Measurements from ENCODE around the gene TOR1B. TPM values are rescaled to one million over a fixed set of nuclear protein-coding genes. Genes with fewer than 3 reads are reported as not detected.

The TOR1B gene
- total and polyA plus RNA-seq, 5 donors from 2014 or later, result 11.6 to 27.2 (median 15.3) TPM

DNA sequence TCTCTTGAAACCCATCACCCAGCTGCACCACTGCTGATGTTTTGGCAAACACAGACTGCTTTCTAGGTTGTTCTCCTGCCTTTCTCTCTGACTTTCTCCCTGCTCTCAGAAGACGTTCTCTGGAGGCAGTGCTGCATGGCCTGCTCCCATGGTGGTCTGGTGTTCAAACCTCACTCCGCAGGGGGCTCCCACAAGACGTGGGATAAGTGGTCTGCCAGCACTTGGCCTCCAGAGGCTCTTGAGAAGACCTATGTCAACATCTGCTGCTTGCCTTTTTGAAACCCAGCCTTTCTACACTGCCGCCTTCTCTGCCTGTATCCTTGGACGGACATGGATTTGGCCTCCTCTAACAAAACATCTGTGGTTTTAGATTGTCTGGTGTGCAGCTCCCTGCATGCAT, 48.8 kb downstream of the TOR1B start:
- H3K27me3 Mint-ChIP-seq, result no peaks in the 10 kb centered on the region
- Histone ChIP-seq H3K36me3 (ENCODE audit: control insufficient read depth, insufficient read depth, low read length) (peaks cover 79% of the 10 kb centered on the region), H3K4me1 (ENCODE audit: control insufficient read depth, insufficient read depth, low read length, poor library complexity, severe bottlenecking) (peaks cover 5% of the 10 kb centered on the region), H3K4me3 (ENCODE audit: low read depth, low read length) (no peak overlapping the region), H3K27me3 (ENCODE audit: control insufficient read depth, insufficient read depth, low read length) (no peaks in the 10 kb centered on the region), H3K9me3 (ENCODE audit: control insufficient read depth in 2 of 2, low read length in 2 of 2) (no peaks in the 10 kb centered on the region), H3K27ac (ENCODE audit: insufficient read depth, low read length, poor library complexity, severe bottlenecking) (no peak overlapping the region)
- no peaks in the 10 kb centered on the region for H3K9me3 Mint-ChIP-seq
- ATAC-seq (ENCODE audit: low read depth in 2 of 2) (no peak), DNase-seq (no peak)
- peak overlapping the region in 2 of 3 donors; percentile 23 to 52 for H3K27ac Mint-ChIP-seq
- no peak overlapping the region for H3K4me3 Mint-ChIP-seq
- H3K36me3 Mint-ChIP-seq, result peaks cover 53% of the 10 kb centered on the region
- H3K4me1 Mint-ChIP-seq, result peaks cover 4 to 53% (median 16%) of the 10 kb centered on the region in 4 donors

DNA sequence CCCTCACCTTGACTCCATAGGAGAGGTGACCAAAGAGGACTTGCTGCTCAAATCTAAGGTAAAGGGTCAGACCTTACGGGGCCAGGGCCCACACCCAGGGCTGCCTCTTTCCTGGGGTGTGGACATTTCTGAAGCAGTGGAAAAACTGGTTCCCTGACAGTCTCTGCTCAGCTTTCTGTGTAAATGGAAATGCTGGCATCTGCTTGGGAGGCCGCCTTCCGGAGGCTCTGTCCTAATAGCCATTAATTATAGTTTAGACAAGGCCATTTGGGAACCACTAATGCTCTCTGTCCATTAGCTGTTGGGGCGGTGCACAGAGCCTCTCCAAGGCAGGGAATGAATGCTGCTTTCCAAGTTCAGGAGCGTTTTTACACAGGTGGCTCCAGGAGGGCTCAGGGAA, 49.6 kb downstream of the TOR1B start:
- peaks cover 4 to 49% (median 15%) of the 10 kb centered on the region in 4 donors for H3K4me1 Mint-ChIP-seq
- H3K36me3 ChIP-seq (ENCODE audit: control insufficient read depth, insufficient read depth, low read length), result peaks cover 85% of the 10 kb centered on the region
- no peak for DNase-seq

DNA sequence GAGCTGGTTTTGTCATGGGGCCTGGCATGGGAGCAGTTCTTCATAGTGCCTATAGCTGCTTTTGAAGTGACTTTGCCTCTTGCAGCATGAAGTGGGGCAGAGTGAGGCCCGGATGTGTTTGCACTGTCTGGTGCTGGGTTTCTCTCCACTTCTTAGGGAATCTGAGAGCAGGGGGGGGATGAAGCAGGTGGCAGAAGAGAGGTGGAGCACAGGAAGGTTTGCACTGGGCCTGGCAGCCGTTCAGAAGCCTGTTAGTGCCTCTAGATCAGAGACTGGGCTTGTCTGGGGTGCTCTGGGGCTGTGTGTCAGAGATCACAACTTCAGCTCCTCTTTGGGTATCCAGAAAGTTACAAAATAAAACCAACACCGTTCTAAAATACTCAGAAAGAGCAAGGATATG, 50.6 kb downstream of the TOR1B start:
- H3K36me3 Mint-ChIP-seq, result peaks cover 59% of the 10 kb centered on the region
- H3K27me3 Mint-ChIP-seq, result no peaks in the 10 kb centered on the region
- ATAC-seq (ENCODE audit: low read depth in 2 of 2) (no peak), DNase-seq (no peak)
- peak overlapping the region in 2 of 3 donors; percentile 47 to 62 for H3K27ac Mint-ChIP-seq
- Histone ChIP-seq H3K27ac (ENCODE audit: insufficient read depth, low read length, poor library complexity, severe bottlenecking) (no peak overlapping the region), H3K4me3 (ENCODE audit: low read depth, low read length) (no peak overlapping the region), H3K36me3 (ENCODE audit: control insufficient read depth, insufficient read depth, low read length) (peaks cover 92% of the 10 kb centered on the region), H3K9me3 (ENCODE audit: control insufficient read depth in 2 of 2, low read length in 2 of 2) (no peaks in the 10 kb centered on the region), H3K4me1 (ENCODE audit: control insufficient read depth, insufficient read depth, low read length, poor library complexity, severe bottlenecking) (peaks cover 5% of the 10 kb centered on the region), H3K27me3 (ENCODE audit: control insufficient read depth, insufficient read depth, low read length) (no peaks in the 10 kb centered on the region)
- H3K9me3 Mint-ChIP-seq, result no peaks in the 10 kb centered on the region
- H3K4me1 Mint-ChIP-seq, result peaks cover 4 to 41% (median 10%) of the 10 kb centered on the region in 4 donors
- no peak overlapping the region for H3K4me3 Mint-ChIP-seq

More for the DNA sequence above, 49.6 kb downstream of the TOR1B start:
- peaks cover 53% of the 10 kb centered on the region for H3K36me3 Mint-ChIP-seq
- Histone ChIP-seq H3K27ac (ENCODE audit: insufficient read depth, low read length, poor library complexity, severe bottlenecking) (no peak overlapping the region), H3K9me3 (ENCODE audit: control insufficient read depth in 2 of 2, low read length in 2 of 2) (no peaks in the 10 kb centered on the region), H3K4me1 (ENCODE audit: control insufficient read depth, insufficient read depth, low read length, poor library complexity, severe bottlenecking) (peaks cover 5% of the 10 kb centered on the region), H3K4me3 (ENCODE audit: low read depth, low read length) (no peak overlapping the region), H3K27me3 (ENCODE audit: control insufficient read depth, insufficient read depth, low read length) (no peaks in the 10 kb centered on the region)
- peak overlapping the region in 1 of 3 donors; percentile 23 for H3K27ac Mint-ChIP-seq
- no peak for ATAC-seq (ENCODE audit: low read depth in 2 of 2)
- no peaks in the 10 kb centered on the region for H3K27me3 Mint-ChIP-seq
- no peak overlapping the region for H3K4me3 Mint-ChIP-seq
- H3K9me3 Mint-ChIP-seq, result no peaks in the 10 kb centered on the region

DNA sequence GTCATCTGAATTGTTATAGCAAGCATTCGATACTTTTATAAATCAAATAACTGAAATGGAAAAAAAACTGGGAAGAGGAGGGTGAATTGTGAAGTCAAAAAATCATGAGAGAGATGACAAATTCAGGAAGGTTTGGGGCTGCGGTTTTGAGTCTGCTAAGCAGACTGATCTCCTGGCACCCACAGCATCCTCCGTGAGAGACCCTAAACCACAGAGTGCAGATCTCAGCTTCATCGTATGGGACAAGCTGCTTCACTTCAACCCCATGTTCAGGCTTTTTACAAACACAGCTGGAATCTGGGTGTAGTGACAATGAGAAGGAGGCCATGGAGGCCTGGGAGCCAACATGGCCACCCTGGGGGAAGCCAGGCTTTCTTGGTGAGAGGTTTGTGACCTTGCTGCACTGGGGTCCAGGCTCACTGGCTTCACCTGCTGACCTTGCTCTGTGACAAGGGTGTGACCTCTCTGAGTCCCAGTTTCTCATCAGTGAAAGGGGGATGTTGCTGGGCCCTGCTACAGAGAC, 51.7 kb downstream of the TOR1B start:
- peaks cover 5% of the 10 kb centered on the region for H3K4me1 ChIP-seq (ENCODE audit: control insufficient read depth, insufficient read depth, low read length, poor library complexity, severe bottlenecking)
- Mint-ChIP-seq H3K4me1 (peaks cover 4 to 38% (median 10%) of the 10 kb centered on the region in 4 donors), H3K27ac (peak overlapping the region; percentile 33 to 83 (median 47)), H3K4me3 (peak overlapping the region in 1 of 4 donors; percentile 33), H3K9me3 (no peaks in the 10 kb centered on the region), H3K27me3 (no peaks in the 10 kb centered on the region), H3K36me3 (peaks cover 60% of the 10 kb centered on the region)
- ATAC-seq (ENCODE audit: low read depth in 2 of 2), result no peak
- H3K27me3 ChIP-seq (ENCODE audit: control insufficient read depth, insufficient read depth, low read length), result no peaks in the 10 kb centered on the region
- DNase-seq, result no peak
- H3K4me3 ChIP-seq (ENCODE audit: low read depth, low read length), result no peak overlapping the region
- no peaks in the 10 kb centered on the region for H3K9me3 ChIP-seq (ENCODE audit: control insufficient read depth in 2 of 2, low read length in 2 of 2)
- peaks cover 88% of the 10 kb centered on the region for H3K36me3 ChIP-seq (ENCODE audit: control insufficient read depth, insufficient read depth, low read length)
- H3K27ac ChIP-seq (ENCODE audit: insufficient read depth, low read length, poor library complexity, severe bottlenecking), result no peak overlapping the region

DNA sequence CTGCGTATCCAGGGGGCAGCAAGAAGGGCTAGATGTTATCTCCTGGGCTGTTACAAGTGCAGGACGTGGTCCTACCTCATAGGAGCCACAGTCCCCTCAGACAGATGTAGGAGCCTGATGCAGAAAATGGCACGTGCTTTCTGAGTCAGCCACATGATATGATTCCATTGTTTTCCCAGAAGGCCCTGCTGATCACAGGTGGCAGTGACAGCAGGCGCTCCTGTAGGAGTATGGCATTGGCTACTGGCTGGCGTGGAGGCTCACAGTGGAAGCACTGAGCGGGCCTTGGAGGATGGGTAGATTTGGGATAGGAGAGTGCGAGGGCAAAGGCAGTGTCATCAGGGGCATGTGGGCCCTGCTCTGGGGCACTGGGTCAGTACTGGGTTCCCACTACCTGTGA, 54.2 kb downstream of the TOR1B start:
- Mint-ChIP-seq H3K9me3 (no peaks in the 10 kb centered on the region), H3K4me3 (no peak overlapping the region), H3K4me1 (peaks cover 4 to 46% (median 19%) of the 10 kb centered on the region in 4 donors), H3K27me3 (no peaks in the 10 kb centered on the region), H3K36me3 (peaks cover 49% of the 10 kb centered on the region), H3K27ac (peak overlapping the region; percentile 65 to 85 (median 75))
- H3K9me3 ChIP-seq (ENCODE audit: control insufficient read depth in 2 of 2, low read length in 2 of 2), result no peaks in the 10 kb centered on the region
- no peak overlapping the region for H3K4me3 ChIP-seq (ENCODE audit: low read depth, low read length)
- ATAC-seq (ENCODE audit: low read depth in 2 of 2) (no peak), DNase-seq (no peak)
- H3K27me3 ChIP-seq (ENCODE audit: control insufficient read depth, insufficient read depth, low read length), result no peaks in the 10 kb centered on the region
- H3K27ac ChIP-seq (ENCODE audit: insufficient read depth, low read length, poor library complexity, severe bottlenecking), result peak overlapping the region; percentile 25
- H3K36me3 ChIP-seq (ENCODE audit: control insufficient read depth, insufficient read depth, low read length), result peaks cover 79% of the 10 kb centered on the region
- H3K4me1 ChIP-seq (ENCODE audit: control insufficient read depth, insufficient read depth, low read length, poor library complexity, severe bottlenecking), result peaks cover 23% of the 10 kb centered on the region

DNA sequence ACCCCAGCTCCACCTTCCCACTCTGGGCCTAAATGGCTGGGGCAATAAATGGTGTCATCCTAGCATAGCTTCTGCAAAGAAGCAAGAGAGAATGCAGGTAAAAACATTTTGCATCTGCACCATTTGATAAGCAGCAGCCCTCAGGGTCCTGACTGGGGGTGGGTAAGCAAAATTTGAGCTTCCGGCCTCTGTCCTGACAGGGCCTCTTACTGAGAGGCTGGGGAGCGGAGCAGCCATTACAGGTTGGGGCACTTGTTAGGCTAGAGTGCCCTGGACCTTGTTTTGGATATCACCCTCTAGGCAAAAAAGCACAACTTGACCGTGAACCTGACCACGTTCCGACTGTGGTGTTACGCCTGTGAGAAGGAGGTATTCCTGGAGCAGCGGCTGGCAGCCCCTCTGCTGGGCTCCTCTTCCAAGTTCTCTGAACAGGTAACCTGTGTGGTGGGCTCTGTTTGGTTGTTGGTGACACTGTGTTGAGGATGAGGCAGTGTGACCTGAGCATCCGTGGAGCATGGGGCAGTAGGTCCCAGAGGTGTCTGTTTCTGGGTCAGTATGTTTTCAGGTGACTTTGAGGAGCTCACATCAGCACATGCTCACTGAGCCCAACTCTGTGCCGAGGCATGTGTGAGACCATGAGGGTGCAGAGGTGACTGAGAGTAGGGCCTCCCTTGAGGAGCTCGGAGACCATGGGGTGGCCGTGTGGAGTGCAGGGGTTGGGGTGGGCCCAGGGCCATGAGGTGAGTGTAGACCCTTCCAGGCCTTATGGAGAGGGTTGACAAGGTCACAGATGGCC, 55.4 kb downstream of the TOR1B start:
- H3K4me3 ChIP-seq (ENCODE audit: low read depth, low read length), result no peak overlapping the region
- H3K4me1 ChIP-seq (ENCODE audit: control insufficient read depth, insufficient read depth, low read length, poor library complexity, severe bottlenecking), result peaks cover 34% of the 10 kb centered on the region
- ATAC-seq (ENCODE audit: low read depth in 2 of 2), result no peak
- H3K36me3 ChIP-seq (ENCODE audit: control insufficient read depth, insufficient read depth, low read length), result peaks cover 68% of the 10 kb centered on the region
- H3K27ac ChIP-seq (ENCODE audit: insufficient read depth, low read length, poor library complexity, severe bottlenecking), result peak overlapping the region; percentile 25
- Mint-ChIP-seq H3K4me1 (peaks cover 4 to 51% (median 24%) of the 10 kb centered on the region in 4 donors), H3K36me3 (peaks cover 49% of the 10 kb centered on the region), H3K4me3 (no peak overlapping the region), H3K9me3 (no peaks in the 10 kb centered on the region), H3K27me3 (no peaks in the 10 kb centered on the region), H3K27ac (peak overlapping the region in 2 of 3 donors; percentile 48 to 83)
- DNase-seq, result no peak
- H3K27me3 ChIP-seq (ENCODE audit: control insufficient read depth, insufficient read depth, low read length), result no peaks in the 10 kb centered on the region
- no peaks in the 10 kb centered on the region for H3K9me3 ChIP-seq (ENCODE audit: control insufficient read depth in 2 of 2, low read length in 2 of 2)

All from CD4-positive, CD25-positive, alpha-beta regulatory T cell (primary cell).